D721Med (cell line): ENCODE measurements around the gene DES.

Experiments
- DNase-seq: peaks from one replicate; pipeline ENCODE4 v3.0.0; 2011; ENCODE audit warnings: low spot score; ENCODE audit not compliant: insufficient read length
- FAIRE-seq: peaks from 2 replicates; lab custom pipeline; 2011; peaks lifted over from hg19 to GRCh38; lab: Jason Lieb, UNC
- TF ChIP-seq, protein P1 (sequence below): IDR thresholded peaks from 2 replicates; pipeline ENCODE4 v1.5.1; 2012; ENCODE audit warnings: mild to moderate bottlenecking, control low read depth; ENCODE audit not compliant: insufficient read depth; ENCODE audit errors: missing control alignments

Gene DES

DNA sequence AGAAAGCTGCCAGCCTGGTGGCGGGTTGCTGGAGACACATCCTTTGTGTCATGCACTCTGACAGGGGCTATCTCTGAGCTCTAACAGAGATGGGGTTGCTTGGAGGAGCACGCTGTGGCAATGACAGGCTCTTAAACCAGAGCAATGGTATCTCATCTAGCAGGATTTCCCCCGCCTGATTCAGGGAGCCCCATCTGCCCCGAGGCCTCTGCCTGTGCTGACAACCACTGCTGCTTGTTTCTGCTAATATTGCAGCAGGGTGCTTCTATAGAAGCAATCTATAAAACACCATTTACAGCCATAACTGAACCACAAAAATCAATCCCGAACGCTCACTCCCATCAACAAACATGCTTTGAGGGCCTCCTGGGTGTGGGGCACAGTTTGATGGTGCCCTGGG lies 17.6 kb upstream of the DES start:
- TF ChIP-seq, protein P1, sequence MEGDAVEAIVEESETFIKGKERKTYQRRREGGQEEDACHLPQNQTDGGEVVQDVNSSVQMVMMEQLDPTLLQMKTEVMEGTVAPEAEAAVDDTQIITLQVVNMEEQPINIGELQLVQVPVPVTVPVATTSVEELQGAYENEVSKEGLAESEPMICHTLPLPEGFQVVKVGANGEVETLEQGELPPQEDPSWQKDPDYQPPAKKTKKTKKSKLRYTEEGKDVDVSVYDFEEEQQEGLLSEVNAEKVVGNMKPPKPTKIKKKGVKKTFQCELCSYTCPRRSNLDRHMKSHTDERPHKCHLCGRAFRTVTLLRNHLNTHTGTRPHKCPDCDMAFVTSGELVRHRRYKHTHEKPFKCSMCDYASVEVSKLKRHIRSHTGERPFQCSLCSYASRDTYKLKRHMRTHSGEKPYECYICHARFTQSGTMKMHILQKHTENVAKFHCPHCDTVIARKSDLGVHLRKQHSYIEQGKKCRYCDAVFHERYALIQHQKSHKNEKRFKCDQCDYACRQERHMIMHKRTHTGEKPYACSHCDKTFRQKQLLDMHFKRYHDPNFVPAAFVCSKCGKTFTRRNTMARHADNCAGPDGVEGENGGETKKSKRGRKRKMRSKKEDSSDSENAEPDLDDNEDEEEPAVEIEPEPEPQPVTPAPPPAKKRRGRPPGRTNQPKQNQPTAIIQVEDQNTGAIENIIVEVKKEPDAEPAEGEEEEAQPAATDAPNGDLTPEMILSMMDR = no peak
- no peak for FAIRE-seq
- no peak for DNase-seq

DNA sequence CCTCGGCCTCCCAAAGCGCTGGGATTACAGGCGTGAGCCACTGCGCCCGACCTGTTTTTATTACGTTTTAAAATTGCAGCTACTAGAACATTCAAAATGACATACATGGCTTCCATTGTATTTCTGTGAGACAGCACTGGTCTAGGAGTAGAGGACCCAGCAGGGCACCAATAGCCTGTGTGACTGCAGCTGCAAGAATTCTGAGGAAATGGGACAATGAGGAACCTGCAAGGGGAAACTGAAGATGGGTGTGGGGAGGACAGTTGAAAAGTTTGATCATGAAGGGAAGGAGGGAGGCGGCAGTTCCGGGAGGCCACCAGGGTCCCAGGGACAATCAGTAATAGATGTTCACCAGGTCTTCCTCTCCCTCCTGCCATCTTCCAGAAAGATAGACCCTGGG lies 16.6 kb upstream of the DES start:
- FAIRE-seq (no peak), DNase-seq (no peak)
- TF ChIP-seq, protein P1 = no peak

DNA sequence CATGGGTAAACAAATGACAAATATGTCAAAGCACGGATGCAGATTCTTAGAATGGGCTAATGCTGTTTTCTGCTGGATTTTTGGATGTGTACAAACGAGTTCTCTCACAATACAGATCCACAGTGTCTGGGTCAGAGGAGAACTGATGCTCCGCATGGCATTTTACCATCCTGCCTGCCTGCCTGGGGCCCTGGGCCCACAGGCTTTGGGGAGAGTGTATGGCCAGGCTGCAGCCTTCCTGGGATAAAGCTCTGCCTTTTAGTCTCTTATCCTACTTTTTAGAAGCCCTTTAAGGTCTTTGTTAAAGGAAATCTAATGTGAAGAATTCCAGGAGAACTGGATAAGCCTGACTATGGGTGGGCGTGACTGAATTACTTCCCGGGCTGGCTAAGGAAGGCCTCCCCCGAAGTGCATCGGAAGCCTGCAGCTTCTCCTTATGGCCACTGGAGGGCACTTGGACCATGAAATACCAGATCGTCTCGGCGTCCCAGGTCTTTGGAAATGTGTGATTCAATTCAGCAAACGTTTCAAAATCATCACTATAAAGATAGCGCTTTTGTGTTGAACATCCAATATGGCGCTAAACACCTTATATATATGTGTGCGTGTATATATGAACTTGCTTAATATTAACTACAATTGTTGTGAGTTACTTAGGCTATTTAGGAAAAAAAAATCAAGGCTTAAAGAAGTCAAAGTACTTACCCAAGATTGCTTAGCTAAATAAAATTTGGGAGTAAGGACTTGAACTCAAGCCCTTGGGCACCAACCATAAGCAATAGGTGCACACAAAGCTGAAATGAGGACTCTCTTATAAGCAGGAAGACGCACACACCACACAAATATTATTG lies 15.3 kb upstream of the DES start:
- FAIRE-seq (no peak), DNase-seq (peak; percentile 51)
- TF ChIP-seq, protein P1 = peak; percentile 91

DNA sequence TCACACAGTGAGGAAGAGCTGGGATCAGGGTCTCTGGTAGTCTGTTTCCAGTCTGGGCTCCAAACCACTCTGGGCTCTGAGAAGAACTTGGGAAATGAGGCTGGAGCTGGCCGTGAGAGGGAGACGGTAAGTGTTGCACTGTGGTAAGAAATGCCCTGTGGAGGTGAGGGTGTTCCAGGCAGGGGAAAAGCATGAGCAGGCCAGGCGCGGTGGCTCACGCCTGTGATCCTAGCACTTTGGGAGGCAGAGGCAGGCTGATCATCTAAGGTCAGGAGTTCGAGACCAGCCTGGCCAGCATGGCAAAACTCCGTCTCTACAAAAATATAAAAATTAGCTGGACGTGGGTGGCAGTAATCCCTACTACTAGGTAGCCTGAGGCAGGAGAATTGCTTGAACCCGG lies 14.3 kb upstream of the DES start:
- DNase-seq = no peak
- TF ChIP-seq, protein P1 = no peak
- no peak for FAIRE-seq

DNA sequence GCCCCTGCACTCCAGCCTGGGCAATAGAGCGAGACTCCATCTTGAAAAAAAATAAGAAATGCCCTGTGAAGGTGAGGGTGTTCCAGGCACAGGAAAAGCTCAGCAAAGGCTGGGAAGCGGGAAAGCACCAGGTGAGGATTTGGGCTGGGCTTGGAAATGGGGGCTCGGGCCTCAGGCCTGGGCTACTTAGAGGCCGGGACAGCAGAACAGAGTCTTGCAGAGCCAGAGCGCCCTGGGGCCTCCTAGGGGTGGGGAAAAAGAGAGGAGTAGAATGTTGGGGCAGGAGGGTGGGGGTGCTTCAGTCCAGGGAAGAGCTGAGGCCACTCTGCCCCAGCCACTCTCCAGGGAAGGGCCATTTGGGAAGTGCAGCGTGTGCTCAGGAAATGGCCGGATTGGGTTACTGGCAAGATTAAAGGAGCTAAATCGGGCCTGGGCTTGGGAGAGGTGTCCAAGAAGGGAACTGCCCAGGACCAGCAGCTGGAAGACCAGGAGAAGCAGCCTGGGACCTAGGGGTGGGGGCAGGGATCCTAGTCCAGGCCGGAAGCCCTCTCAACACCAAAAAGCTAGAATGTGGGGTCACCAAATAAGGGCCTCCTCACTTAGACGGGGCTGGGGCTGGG lies 13.8 kb upstream of the DES start:
- FAIRE-seq (no peak), DNase-seq (no peak)
- TF ChIP-seq, protein P1 = no peak

DNA sequence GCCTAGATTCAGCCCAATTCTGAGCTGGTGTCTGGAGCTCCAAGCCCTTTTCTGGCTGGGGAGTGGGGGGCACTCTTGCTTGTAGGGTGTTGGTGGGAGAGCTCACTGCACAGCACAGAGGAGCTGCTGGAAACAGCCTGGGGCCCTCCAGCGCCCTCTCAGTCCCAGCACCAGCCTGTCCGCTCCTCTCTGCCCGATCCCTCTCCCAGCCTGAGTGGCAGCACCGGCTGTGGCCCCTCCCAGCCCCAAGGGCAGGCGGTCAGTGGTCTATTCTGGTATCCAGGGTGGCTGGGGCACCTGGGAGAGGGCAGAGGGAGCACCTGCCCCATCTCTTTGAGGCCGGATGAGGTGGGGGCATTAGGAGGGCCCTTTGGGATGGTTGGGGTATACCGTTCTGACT lies 13.2 kb upstream of the DES start:
- no peak for FAIRE-seq
- no peak for DNase-seq
- TF ChIP-seq, protein P1 = no peak

DNA sequence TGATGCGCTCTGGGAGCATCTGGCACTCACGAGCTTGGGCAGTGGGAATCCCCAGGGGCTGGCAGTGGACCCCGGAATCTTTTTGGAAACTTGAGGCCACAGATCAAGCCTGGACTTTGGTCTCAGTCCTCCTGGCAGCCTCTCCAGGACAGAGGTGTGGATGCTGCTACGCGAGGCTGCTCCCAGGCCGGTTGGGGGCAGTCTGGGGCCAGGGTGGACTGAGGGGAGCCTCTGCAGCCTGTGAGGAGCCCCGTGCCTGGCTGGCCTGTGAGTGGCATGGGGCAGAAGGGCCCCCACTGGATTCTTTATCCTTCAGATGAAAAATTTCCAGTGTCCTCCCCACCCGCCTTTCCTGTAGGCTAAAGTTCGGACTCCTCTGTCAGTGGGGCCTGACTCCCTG lies 12.7 kb upstream of the DES start:
- FAIRE-seq (no peak), DNase-seq (no peak)
- TF ChIP-seq, protein P1 = no peak
